Left lobe of liver (tissue), 2 donors: ENCODE measurements around the gene LMBR1. TPM values are rescaled to one million over a fixed set of nuclear protein-coding genes. Genes with fewer than 3 reads are reported as not detected.
"Not testable (repeated sequence)": the region's sequence is repeated elsewhere in the genome, so short reads cannot be mapped to it uniquely, and the experiment has no call there.

Source experiments
- ATAC-seq: fragments of 200-7000 bp; cut with Tn5 transposase; one replicate; pipeline ENCODE4 v1.9.1; 2020; ENCODE audit warnings: mild to moderate bottlenecking, moderate library complexity
- DNase-seq: peaks from one replicate; pipeline ENCODE4 v3.0.0-alpha.2; 2020; ENCODE audit warnings: low spot score
- total RNA-seq: library from RNA; stranded (reverse); gene quantifications from one replicate; pipeline ENCODE4 v1.2.1, GENCODE V29; 2021
- donor health status: DM: no; HTN: no; CAD: no; lungs with moderate emphysema.
- donor health status: DM: no; HTN: yes; CAD: no.

Gene LMBR1
- total RNA-seq, 1 donor from 2014 or later = 28.7 TPM

DNA sequence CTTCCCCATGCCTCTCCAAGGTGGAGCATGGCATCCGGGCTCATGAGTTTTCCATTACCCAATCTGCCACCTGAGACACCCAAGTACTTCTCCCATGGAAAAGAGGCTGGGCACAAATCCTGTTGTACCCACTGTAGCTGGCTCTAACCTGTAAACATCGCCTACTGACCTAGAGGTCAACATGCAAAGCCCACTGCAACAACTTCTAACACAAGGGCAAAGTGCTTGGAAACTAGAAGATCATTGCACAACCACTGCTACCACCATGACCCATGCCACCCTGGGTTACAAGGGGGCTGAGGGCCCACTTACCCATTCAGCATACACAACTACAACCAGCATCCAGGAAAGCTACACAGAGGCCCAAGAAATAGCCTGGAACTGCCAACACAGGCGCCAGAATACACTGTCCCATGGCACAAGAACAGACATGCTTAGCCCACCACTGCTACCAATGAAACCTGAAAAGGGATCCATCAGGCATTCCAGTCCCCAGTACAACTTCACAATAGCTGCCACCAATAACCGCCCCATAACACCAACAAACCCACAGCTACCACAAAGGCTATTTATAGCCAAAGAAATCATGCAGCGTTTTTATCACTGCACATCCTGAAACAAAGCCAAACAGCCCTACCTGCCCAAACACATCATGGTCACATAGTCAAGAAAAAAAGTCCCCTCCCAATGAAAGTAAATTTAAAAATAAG lies 189.1 kb downstream of the LMBR1 start:
- no peak for DNase-seq

DNA sequence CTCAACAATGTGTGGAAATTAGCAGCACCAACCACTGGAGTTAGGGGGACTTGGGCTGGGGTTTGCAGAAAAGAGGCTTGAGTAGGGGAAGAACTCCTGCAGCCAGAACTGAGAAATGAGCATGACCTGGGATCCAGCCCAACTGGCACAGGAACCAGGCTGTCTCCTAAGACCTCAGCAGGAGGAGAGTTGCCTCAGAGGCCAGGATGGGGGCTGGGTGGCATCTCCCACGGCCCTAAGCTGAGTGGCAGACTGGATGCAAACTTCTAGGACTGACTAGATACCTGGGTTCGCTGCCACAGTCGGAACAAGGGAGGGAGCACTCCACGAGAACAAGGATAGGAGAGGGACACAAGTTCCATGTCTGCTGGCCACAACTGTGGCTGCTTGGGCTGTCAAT lies 189.8 kb downstream of the LMBR1 start:
- ATAC-seq = peak; percentile 53
- no peak for DNase-seq

More for the DNA sequence above, 189.1 kb downstream of the LMBR1 start:
- ATAC-seq = peak; percentile 55

DNA sequence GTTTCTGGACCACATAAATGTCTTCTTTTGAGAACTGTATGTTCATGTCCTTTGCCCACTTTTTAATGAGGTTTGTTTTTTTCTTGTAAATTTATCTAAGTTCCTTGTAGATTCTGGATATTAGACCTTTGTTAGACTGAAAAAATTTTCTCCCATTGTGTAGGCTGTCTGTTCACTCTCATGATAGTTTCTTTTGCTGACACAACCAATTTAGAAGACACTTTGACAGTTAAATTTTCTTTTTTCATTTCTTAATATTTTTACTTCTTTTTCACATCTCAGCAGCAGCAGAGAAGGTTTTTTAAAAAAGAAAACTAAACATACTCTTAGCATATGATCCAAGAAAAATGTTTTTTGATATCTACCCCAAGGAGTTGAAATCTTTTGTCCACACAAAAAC lies 190.6 kb downstream of the LMBR1 start:
- ATAC-seq = no peak

DNA sequence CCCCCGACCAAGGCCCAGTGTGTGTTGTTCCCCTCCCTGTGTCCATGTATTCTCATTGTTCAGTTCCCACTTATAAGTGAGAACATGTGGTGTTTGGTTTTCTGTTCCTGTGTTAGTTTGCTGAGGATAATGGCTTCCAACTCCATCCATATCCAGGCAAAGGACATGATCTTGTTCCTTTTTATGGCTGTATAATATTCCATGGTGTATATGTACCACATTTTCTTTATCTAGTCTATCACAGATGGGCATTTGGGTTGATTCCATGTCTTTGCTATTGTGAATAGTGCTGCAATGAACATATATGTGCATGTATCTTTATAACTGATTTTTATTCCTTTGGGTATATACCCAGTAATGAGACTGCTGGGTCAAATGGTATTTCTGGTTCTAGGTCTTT lies 191.2 kb downstream of the LMBR1 start:
- DNase-seq, ATAC-seq: not testable (repeated sequence)

More for the DNA sequence above, 190.6 kb downstream of the LMBR1 start:
- DNase-seq = no peak

DNA sequence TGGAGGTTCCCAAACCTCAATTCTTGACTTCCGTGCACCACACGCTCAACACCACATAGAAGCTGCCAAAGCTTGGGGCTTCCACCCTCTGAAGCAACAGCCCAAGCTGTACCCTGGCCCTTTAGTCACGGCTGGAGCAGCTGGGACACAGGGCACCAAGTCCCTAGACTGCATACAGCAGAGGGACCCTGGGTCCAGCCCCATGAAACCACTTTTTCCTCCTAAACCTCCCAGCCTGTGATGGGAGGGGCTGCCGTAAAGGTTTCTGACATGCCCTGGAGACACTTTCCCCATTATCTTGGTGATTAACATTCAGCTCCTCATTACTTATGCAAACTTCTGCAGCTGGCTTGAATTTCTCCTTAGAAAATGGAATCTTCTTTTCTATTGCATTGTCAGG lies 194.5 kb downstream of the LMBR1 start:
- not testable (repeated sequence) for DNase-seq, ATAC-seq

DNA sequence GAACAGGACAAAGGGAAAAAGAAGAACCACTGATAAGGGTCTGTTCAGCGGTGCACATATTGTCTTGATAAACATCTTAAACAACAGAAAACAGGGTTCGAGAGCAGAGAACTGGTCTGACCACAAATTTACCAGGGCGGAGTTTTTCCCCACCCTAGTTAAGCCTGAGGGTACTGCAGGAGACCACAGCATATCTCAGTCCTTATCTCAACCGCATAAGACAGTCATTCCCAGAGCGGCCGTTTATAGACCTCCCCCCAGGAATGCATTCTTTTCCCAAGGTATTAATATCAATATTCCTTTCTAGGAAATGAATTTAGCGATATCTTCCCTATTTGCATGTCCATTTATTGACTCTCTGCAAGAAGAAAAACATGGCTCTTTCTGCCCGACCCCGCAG lies 195.7 kb downstream of the LMBR1 start:
- not testable (repeated sequence) for ATAC-seq, DNase-seq

DNA sequence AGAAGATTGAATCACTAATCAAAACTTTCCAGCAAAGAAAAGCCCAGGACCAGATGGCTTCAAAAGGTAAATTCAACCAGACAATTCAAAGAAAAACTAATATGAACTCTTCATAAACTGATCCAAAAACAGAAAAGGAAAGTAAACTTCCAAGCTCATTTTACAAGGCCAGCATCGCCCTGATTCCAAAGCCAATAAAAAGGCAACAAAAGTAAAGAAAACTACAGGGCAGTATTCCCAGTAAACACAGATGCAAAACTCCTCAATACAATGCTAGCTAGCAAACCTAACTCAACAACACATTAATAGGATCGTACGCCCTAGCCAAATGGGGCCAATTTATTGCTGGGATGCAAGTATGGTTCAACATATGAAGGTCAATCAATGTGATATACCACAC lies 199.4 kb downstream of the LMBR1 start:
- ATAC-seq (peak; percentile 70), DNase-seq (no peak)

DNA sequence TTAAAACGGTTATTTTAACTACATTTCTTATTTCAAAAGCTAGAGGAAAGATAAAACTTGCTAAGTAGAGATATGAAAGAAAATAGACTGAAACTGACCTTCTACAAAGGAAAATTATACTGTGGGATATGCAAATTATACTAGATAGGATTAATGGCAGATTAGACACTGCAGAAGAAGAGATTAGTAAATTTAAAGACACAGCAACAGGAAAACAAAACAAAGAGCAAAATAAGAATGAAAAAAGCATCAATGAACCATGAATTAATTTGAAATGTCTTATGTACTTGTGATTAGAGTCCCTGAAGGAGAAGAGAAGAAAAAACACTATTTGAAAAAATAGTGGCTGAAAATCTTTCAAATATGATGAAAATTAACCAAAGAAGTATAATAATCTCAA lies 200.1 kb downstream of the LMBR1 start:
- ATAC-seq = no peak
- DNase-seq = no peak

DNA sequence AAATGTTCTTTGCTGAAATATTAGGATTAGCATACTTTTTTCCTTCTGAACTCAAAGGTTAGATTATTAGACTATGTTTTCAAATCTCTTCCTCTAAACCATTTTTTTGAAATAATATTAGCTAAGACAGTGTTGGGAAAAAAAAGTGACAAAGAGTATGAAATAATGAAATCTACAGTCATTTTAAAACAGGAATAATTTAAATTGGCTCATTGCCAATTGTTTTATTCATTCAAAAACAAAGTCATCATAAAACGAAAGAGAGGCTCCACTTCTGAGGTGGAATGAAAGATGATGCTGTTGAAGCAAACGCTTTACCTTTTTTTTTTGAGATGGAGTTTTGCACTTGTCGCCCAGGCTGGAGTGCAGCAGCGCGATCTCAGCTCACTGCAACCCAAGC lies 201.2 kb downstream of the LMBR1 start:
- ATAC-seq (no peak), DNase-seq (no peak)

DNA sequence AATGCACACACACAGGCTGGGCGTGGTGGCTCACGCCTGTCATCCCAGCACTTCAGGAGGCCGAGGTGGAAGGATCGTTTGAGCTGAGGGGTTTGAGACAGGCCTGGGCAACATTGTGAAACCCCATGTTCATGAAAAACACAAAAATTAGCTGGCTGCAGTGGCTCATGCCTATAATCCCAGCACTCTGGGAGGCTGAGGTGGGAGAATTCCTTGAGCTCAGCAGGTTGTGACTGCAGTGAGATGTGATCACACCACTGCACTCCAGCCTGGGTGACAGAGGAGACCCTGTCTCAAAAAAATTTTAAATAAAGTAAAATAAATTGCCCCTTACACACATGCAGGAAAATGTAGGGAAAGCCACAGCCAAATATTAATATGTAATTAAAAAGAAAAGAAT lies 208.3 kb downstream of the LMBR1 start:
- DNase-seq = no peak
- no peak for ATAC-seq

DNA sequence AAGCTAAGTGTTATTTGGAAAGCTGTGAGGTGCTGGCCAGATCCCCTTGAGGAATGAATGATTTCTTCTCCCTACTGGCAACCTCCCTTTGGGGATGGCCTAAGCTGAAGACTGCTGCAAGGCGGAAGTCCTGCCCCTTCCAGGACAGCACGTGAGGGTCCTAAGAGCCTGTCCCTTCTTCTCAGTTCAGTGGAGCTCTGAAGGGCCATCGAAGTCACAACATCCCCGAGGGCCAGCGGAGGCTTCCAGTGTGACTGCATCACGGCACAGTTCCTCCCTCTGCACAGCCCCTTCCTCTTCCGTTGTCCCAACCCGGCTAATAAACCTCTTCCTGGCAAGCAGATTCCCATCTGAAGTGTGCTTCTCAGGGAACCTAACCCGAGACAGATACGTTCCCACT lies 208.7 kb downstream of the LMBR1 start:
- no peak for DNase-seq
- ATAC-seq = no peak

DNA sequence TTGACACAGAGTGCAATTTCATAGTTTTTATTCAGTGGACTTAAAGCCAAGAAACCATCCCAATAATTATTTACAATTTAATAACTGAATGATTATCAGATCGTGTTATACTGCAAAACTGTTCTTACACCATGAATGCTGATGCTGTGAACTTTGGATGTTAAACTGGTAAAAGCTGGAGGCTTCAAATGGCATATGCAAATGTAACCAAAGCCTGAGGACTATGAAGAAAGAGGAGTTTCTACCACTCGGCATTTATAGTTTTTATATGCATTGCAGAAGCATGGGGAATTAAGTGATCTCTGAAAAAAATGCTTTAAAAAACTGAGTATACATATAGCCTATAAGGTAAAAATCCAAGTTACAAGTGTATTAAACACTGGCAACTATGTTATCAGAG lies 210.1 kb downstream of the LMBR1 start:
- ATAC-seq (no peak), DNase-seq (no peak)

DNA sequence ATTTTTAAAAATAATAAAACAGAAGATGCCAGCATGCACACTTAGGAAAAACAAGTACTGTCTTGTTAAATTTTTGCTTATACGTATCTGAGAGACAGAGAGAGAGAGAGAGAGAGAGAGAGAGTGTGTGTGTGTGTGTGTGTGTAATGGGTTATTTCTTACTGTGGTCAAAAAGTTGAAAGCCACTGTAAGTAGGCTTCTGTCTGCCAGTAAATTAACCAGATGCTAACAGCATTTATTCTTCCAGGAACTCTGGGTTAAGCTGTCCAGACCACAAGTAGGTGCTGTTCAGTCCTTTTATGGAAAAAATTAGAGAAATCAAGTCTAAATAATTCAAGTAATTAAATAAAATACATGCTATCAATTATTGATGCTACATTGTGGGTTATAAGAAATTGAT lies 212.7 kb downstream of the LMBR1 start:
- ATAC-seq (no peak), DNase-seq (no peak)

DNA sequence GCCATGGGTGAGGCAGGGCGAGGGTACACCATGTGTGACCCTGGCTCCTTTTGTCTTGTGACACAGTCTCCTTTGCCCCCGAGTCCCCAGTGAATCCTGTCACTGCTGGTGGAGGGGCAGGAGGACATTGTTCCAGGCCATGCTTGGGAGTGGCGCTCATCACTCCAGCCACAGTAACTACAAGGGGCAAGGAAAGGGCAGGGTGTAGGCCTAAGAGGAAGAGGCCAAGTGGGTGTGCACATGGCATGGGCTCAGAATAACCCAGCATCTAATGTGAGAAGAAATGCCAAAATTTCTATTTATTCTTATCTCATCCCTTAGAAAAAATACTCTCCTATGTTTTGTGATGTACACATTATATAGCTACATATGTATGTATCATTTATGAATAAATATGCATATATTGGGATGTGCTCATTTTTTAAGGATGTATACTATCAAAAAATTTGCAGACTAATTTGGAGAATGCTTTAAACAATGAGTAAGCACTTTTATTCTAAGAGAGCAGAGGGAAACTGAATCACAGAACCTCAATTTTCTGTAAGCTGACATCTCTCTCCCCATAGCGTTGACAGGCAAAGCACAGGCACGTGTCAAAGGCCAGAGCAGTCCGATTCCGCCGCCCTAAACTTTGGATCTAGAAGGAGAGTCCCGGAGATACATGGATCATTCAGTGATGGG lies 215.5 kb downstream of the LMBR1 start:
- no peak for ATAC-seq
- DNase-seq = no peak

DNA sequence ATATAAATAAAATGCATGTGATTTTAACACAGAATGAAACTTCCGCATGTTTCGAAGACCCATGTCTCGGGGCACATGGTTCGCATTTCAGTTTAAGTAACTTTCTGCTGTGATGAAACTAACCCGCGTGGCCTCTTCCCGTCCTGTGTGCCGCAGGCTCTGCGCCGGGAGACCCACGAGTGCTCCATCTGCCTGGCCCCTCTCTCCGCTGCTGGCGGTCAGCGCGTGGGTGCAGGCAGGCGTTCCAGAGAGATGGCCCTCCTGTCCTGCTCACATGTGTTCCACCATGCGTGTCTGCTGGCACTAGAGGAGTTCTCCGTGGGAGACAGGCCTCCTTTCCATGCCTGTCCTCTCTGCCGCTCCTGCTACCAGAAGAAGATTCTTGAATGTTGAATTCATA lies 216.7 kb downstream of the LMBR1 start:
- DNase-seq (no peak), ATAC-seq (no peak)

DNA sequence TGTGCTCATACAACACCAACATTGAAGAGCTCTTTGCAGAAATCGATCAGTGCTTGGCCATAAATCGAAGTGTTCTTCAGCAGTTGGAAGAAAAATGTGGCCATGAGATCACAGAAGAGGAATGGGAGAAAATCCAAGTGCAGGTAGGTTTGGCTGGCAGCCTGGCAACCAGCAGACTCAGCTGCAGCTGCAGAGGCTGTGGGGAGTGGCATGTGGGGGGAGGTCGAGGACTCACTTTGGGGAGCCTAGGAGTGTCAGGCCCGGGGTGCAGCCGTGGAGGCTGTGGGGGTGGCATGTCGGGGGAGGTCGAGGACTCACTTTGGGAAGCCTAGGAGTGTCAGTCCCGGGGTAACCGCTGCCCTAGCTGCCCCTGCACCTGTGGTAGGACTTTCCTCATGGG lies 217.3 kb downstream of the LMBR1 start:
- DNase-seq (no peak), ATAC-seq (no peak)

DNA sequence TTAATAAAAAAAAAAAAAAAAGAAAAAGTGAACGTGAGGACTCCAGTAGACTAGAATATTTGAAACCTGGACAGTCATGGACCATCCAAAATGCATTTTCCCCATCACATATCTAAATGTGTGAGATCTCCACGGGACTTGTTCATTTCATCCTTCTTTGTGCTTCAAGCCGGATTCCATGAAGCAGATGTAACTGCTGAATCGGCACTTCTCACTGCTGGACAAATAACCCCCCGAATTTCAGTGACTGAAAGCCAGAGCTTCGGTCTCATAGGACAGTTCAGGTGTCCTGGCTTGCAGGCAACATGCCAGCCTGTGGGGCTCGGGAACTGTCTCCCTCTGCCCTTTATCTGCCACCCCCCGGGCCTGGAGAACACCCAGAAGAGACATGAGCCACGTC lies 219.1 kb downstream of the LMBR1 start:
- no peak for ATAC-seq
- DNase-seq = no peak

DNA sequence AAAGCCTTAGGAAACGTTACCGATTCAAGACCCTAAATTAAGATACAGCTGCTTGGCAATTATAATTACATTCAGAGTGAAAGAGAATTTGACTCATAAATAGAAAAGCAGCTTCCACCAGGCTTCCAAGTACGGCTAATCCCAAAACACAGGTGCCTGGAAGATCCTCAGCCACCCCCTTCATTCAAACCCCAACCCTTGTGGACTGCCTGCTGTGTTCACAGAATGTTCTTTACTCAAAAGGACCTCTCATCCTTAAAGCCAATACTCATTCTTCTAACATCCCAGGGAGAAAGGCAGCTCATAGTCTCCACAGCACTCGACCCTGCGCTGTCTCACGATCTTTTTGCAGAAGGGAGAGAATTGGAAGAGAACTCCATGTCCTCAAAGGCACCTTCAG lies 219.5 kb downstream of the LMBR1 start:
- ATAC-seq (no peak), DNase-seq (no peak)

DNA sequence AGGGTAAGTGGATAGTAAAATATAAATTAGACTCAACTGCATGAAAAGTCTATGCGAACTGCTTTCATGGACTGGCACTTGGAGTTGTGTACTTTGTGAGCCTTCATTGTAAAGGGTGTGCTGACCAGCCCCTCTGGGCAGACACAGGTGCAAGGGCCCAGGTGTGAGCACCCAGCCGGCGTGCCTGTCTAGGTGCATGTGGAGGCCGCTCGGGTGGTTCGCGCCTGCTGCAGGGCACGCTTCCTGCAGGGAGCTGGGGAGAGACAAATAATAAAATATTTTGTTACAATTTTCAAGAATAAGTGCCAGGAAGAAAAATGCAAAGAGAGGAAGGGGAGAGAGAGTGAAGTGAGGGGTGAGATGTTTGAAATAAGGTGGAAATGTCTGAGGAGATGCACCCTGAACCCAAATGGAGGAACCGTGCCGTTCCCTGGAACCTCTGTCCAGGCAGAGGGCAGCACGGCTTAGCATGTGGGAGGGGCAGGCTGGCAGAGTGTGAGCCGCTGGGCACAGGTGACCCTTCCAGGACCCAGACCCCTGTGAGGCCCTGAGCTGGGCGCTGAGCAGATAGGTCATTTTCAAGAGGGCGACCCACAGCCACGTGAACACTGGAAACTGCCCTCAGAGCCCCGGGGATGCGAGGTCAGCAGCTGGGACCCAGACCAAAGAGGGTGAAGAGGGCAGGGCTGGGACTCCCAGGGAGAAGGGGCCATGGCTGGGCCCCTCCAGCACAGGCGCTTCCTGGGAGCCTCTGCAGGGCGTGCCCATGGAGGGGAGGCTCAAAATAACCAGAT lies 223.8 kb downstream of the LMBR1 start:
- ATAC-seq (no peak), DNase-seq (no peak)

DNA sequence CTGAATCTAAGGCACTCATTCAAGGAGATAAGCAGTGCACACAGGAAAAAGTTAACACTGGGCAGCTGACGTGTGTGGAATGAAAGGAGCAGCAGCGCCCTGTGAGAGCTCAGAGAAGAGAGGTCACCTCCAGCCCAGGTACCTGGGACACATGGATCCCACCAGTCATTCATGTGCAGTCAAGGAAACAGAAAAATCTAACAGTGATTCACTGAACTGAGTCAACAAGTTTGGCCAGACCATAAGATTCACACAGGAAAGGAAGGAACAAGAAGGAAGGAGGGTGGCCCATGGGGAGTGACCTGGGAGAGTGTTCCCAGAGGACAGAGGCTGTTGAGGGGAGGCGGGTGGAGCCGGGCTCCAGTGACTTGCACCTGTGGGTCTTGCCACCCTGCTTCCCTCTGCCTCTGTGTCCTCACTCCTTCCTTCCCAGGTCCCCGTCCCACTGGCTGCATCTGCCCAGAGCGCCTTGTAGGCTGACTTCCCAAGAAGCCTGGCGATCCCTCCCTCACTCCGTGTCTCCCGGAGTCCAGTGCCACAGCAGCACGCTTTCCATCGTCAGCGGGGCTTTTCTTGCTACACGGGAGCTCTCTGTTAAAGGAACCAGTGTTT lies 224.7 kb downstream of the LMBR1 start:
- ATAC-seq = no peak
- no peak for DNase-seq

DNA sequence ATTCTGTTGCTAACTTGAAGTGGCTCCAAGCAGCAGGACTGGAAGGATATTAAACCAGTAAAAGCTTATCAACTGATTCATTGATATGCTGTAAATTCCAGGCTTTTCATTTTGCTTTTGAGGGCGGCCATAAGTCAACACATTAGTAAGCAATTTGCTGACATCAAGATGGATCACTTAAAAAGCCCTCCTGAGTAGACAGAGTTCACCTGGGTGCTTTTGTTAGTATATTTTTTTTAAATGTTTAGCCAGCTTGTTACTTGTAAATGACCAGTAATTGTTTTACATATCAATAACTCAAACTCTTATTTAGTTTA lies 225.9 kb downstream of the LMBR1 start:
- ATAC-seq (no peak), DNase-seq (no peak)
